Suprapubic skin (tissue), 4 donors: ENCODE data around the gene PDE11A.

ENCODE experiments used
- POLR2A ChIP-seq, 2 donors: fragments of 450-650 bp; IDR thresholded peaks; one replicate each; pipeline ENCODE4 v1.6.1; 2017; ENCODE audit warnings: antibody characterized with exemption in 2 of 2, mild to moderate bottlenecking in 2 of 2, moderate library complexity in 2 of 2
- POLR2AphosphoS5 ChIP-seq, 3 donors: sonication (generic); formaldehyde crosslinking; IDR thresholded peaks; one replicate each; pipeline ENCODE4 v1.6.1; 2017; ENCODE audit warnings: antibody characterized with exemption in 3 of 3
- TF ChIP-seq, protein P1 (sequence below), 2 donors: fragments of 200-600 bp in 1 of 2; fragments of 450-650 bp in 1 of 2; sonication (generic) in 1 of 2; IDR thresholded peaks; one replicate each; pipeline ENCODE4 v1.5.1; 2016 to 2019; ENCODE audit warnings: antibody characterized with exemption in 2 of 2, mild to moderate bottlenecking in 1 of 2, moderate library complexity in 1 of 2

- TF ChIP-seq, protein P1, sequence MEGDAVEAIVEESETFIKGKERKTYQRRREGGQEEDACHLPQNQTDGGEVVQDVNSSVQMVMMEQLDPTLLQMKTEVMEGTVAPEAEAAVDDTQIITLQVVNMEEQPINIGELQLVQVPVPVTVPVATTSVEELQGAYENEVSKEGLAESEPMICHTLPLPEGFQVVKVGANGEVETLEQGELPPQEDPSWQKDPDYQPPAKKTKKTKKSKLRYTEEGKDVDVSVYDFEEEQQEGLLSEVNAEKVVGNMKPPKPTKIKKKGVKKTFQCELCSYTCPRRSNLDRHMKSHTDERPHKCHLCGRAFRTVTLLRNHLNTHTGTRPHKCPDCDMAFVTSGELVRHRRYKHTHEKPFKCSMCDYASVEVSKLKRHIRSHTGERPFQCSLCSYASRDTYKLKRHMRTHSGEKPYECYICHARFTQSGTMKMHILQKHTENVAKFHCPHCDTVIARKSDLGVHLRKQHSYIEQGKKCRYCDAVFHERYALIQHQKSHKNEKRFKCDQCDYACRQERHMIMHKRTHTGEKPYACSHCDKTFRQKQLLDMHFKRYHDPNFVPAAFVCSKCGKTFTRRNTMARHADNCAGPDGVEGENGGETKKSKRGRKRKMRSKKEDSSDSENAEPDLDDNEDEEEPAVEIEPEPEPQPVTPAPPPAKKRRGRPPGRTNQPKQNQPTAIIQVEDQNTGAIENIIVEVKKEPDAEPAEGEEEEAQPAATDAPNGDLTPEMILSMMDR (IDR thresholded peaks at IDR 0.05) = no peak
- TF ChIP-seq POLR2A (IDR thresholded peaks at IDR 0.05) = no peak
- no peak for TF ChIP-seq POLR2AphosphoS5 (IDR thresholded peaks at IDR 0.05)
Observed at GRCh38 chr2:177816766-177817165, 255.8 kb downstream of the PDE11A start.
